Neural cell (in vitro differentiated cells): ENCODE data around the gene UGT2A3. TPM values are rescaled to one million over a fixed set of nuclear protein-coding genes. Genes with fewer than 3 reads are reported as not detected.

Experiments
- H2AFZ ChIP-seq: fragments of 200-600, 300-800 bp; sonication (generic), shearing (Covaris generic); 2 replicates; pipeline ENCODE4 v1.6.0; 2014; ENCODE audit warnings: low read depth, mild to moderate bottlenecking, antibody characterized with exemption, low read length, moderate library complexity
- H3F3A ChIP-seq: fragments of 200-600 bp; shearing (Covaris generic); 2 replicates; pipeline ENCODE4 v1.6.1; 2016; ENCODE audit warnings: mild to moderate bottlenecking, moderate library complexity, mixed read lengths, antibody characterized with exemption, low read length; ENCODE audit not compliant: insufficient read depth, poor library complexity, severe bottlenecking
- H3K27ac ChIP-seq: fragments of 200-600, 300-800 bp; sonication (generic), shearing (Covaris generic); 2 replicates; pipeline ENCODE4 v1.5.1; 2014; ENCODE audit warnings: mild to moderate bottlenecking, low read length, moderate library complexity
- H3K27me3 ChIP-seq: fragments of 300-800, 200-600 bp; sonication (generic), shearing (Covaris generic); 2 replicates; pipeline ENCODE4 v1.6.0; 2014; ENCODE audit warnings: mild to moderate bottlenecking, low read depth, low read length, moderate library complexity; ENCODE audit not compliant: insufficient read depth
- H3K36me3 ChIP-seq: fragments of 300-800, 200-600 bp; sonication (generic), shearing (Covaris generic); 2 replicates; pipeline ENCODE4 v1.5.1; 2014; ENCODE audit warnings: mild to moderate bottlenecking, antibody characterized with exemption, low read length, moderate library complexity; ENCODE audit not compliant: insufficient read depth
- H3K4me2 ChIP-seq: fragments of 300-800, 200-600 bp; sonication (generic), shearing (Covaris generic); 2 replicates; pipeline ENCODE4 v1.6.0; 2014; ENCODE audit warnings: mild to moderate bottlenecking, low read length
- H3K4me3 ChIP-seq: fragments of 300-800, 200-600 bp; sonication (generic), shearing (Covaris generic); 2 replicates; pipeline ENCODE4 v1.5.1; 2014; ENCODE audit warnings: mild to moderate bottlenecking, low read length, moderate library complexity
- H3K79me2 ChIP-seq: fragments of 200-600 bp; shearing (Covaris generic); replicated peaks from 2 replicates; pipeline ENCODE4 v1.6.0; 2014; ENCODE audit warnings: mild to moderate bottlenecking, low read length, moderate library complexity; ENCODE audit not compliant: insufficient read depth
- H3K9ac ChIP-seq: fragments of 300-800, 200-600 bp; sonication (generic), shearing (Covaris generic); 2 replicates; pipeline ENCODE4 v1.6.1; 2016; ENCODE audit warnings: mild to moderate bottlenecking, low read length, mixed read lengths
- H3K9me2 ChIP-seq: fragments of 200-600 bp; shearing (Covaris generic); 2 replicates; pipeline ENCODE4 v1.6.1; 2016; ENCODE audit warnings: mild to moderate bottlenecking, low read length, mixed read lengths; ENCODE audit not compliant: insufficient read depth
- H3K9me3 ChIP-seq: fragments of 200-600, 300-800 bp; sonication (generic), shearing (Covaris generic); 2 replicates; pipeline ENCODE4 v1.6.1; 2016; ENCODE audit warnings: mild to moderate bottlenecking, mixed run types, low read length, moderate library complexity, mixed read lengths
- H4K20me1 ChIP-seq: fragments of 200-600 bp; shearing (Covaris generic); 2 replicates; pipeline ENCODE4 v1.6.1; 2016; ENCODE audit warnings: mild to moderate bottlenecking, mixed run types; ENCODE audit not compliant: insufficient read depth
- EP300 ChIP-seq: fragments of 450-650 bp; conservative IDR thresholded peaks from 2 replicates; pipeline ENCODE4 v1.6.1; 2014; ENCODE audit warnings: antibody characterized with exemption, mild to moderate bottlenecking, moderate library complexity; ENCODE audit not compliant: poor library complexity, severe bottlenecking
- EZH2 ChIP-seq: fragments of 200-600, 300-800 bp; shearing (Covaris generic), sonication (generic); IDR thresholded peaks from 2 replicates; pipeline ENCODE4 v1.6.1; 2014; ENCODE audit warnings: antibody characterized with exemption, low read length, borderline replicate concordance, mild to moderate bottlenecking; ENCODE audit not compliant: insufficient read depth, poor library complexity, severe bottlenecking
- MXI1 ChIP-seq: fragments of 450-650 bp; conservative IDR thresholded peaks from 2 replicates; pipeline ENCODE4 v1.6.1; 2014; ENCODE audit warnings: antibody characterized with exemption, mild to moderate bottlenecking; ENCODE audit not compliant: poor library complexity, severe bottlenecking
- POLR2AphosphoS5 ChIP-seq: IDR thresholded peaks from 2 replicates; pipeline ENCODE4 v1.6.1; 2012
- RAD21 ChIP-seq: fragments of 450-650 bp; conservative IDR thresholded peaks from 2 replicates; pipeline ENCODE4 v1.6.1; 2014; ENCODE audit warnings: antibody characterized with exemption, mild to moderate bottlenecking, moderate library complexity
- REST ChIP-seq: IDR thresholded peaks from 2 replicates; pipeline ENCODE4 v1.6.1; 2012; ENCODE audit warnings: borderline replicate concordance
- SMC3 ChIP-seq: fragments of 450-650 bp; conservative IDR thresholded peaks from 2 replicates; pipeline ENCODE4 v1.6.1; 2014; ENCODE audit warnings: antibody characterized with exemption, mild to moderate bottlenecking, moderate library complexity; ENCODE audit not compliant: poor library complexity
- TAF1 ChIP-seq: IDR thresholded peaks from 2 replicates; pipeline ENCODE4 v1.6.1; 2012; ENCODE audit warnings: low read depth
- polyA plus RNA-seq: library from polyadenylated mRNA; depleted of rRNA; stranded (reverse); fragments of >200 nt; gene quantifications from 2 replicates; pipeline ENCODE4 v1.2.3, GENCODE V29; 2014
- TF ChIP-seq, protein P1 (sequence below): fragments of 450-650 bp; IDR thresholded peaks from 2 replicates; pipeline ENCODE4 v1.5.1; 2014; ENCODE audit warnings: antibody characterized with exemption, mild to moderate bottlenecking, moderate library complexity; ENCODE audit not compliant: poor library complexity, severe bottlenecking

The UGT2A3 gene
- polyA plus RNA-seq, 1 donor from 2014 or later: not detected

DNA sequence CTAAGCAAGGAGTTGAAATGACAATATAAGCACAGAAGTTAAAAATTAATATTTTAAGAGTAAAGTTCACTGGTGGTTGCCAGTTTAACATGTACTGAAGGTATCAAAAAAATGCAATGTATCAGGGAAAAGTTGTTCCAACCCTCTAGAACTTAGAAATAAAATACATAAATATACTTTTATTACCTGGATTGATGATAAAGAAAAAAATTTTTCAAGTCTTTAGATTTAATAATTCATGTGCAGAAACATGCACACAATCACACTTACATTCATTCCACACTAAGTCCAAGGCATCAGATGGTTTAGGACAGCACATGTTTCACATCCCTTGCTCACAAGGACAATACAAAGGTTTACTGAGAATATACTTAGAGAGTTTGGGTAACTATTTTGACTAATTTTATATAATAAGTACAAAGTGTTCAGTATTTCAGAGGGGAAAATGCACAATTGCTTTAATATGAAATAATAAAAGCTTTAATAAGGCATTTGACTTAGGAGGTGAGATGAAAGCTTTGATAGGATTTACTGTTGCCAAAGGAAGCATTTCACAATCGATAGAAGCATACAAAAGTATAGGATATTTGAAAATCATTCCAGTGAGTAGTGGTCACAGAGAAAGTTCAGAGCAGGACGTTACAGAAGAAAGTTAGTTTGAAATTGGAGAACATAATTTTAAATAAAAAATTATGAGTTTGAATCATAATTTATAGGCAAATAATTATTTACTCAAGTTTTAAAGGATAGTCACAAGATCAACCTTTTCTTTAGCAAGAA is 392 bp upstream of the UGT2A3 start:
- Histone ChIP-seq H3K9ac (no peak overlapping the region), H2AFZ (no peak overlapping the region), H3K4me2 (no peak overlapping the region), H3K4me3 (no peak overlapping the region), H3K27ac (no peak overlapping the region), H3K9me2 (no peaks in the 10 kb centered on the region), H3K79me2 (no peaks in the 10 kb centered on the region), H3K36me3 (no peaks in the 10 kb centered on the region), H3F3A (no peaks in the 10 kb centered on the region), H4K20me1 (no peaks in the 10 kb centered on the region), H3K27me3 (no peaks in the 10 kb centered on the region), H3K9me3 (no peaks in the 10 kb centered on the region)
- no peak for TF ChIP-seq EZH2
- no peak for TF ChIP-seq TAF1

- no peak for TF ChIP-seq REST
- TF ChIP-seq MXI1: no peak
- no peak for TF ChIP-seq EZH2
- no peak for TF ChIP-seq TAF1
- TF ChIP-seq, protein P1, sequence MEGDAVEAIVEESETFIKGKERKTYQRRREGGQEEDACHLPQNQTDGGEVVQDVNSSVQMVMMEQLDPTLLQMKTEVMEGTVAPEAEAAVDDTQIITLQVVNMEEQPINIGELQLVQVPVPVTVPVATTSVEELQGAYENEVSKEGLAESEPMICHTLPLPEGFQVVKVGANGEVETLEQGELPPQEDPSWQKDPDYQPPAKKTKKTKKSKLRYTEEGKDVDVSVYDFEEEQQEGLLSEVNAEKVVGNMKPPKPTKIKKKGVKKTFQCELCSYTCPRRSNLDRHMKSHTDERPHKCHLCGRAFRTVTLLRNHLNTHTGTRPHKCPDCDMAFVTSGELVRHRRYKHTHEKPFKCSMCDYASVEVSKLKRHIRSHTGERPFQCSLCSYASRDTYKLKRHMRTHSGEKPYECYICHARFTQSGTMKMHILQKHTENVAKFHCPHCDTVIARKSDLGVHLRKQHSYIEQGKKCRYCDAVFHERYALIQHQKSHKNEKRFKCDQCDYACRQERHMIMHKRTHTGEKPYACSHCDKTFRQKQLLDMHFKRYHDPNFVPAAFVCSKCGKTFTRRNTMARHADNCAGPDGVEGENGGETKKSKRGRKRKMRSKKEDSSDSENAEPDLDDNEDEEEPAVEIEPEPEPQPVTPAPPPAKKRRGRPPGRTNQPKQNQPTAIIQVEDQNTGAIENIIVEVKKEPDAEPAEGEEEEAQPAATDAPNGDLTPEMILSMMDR: no peak
- no peak for TF ChIP-seq SMC3
- TF ChIP-seq EP300: no peak
- TF ChIP-seq RAD21: no peak
- no peak for TF ChIP-seq POLR2AphosphoS5
- no peaks in the 10 kb centered on the region for H3F3A ChIP-seq
- no peak overlapping the region for H3K9ac ChIP-seq
- H3K9me3 ChIP-seq: no peaks in the 10 kb centered on the region
- H3K27me3 ChIP-seq: no peaks in the 10 kb centered on the region
- no peak overlapping the region for H3K4me3 ChIP-seq
- H4K20me1 ChIP-seq: no peaks in the 10 kb centered on the region
- no peaks in the 10 kb centered on the region for H3K36me3 ChIP-seq
- H3K79me2 ChIP-seq: no peaks in the 10 kb centered on the region
- H3K4me2 ChIP-seq: no peak overlapping the region
- no peak overlapping the region for H2AFZ ChIP-seq
- H3K9me2 ChIP-seq: no peaks in the 10 kb centered on the region
- H3K27ac ChIP-seq: no peak overlapping the region
These were observed 1.6 kb downstream of the UGT2A3 start for GRCh38 chr4:68950033-68950432.
